ENCODE measurements around the gene ERCC3.

GRCh38 chr2:127308586-127309138, 14.7 kb upstream of the ERCC3 start:
- TF ChIP-seq CTCF (IDR thresholded peaks at IDR 0.05) (no peak), POLR2A (IDR thresholded peaks at IDR 0.05) (no peak)

All from upper lobe of left lung (tissue), 4 donors.